K562 (cell line): ENCODE results near the gene DNAJB12. TPM values are rescaled to one million over a fixed set of nuclear protein-coding genes. Genes with fewer than 3 reads are reported as not detected.

ENCODE experiments used
- DACH1 ChIP-seq: fragments of 450-650 bp; IDR thresholded peaks from 2 replicates; pipeline ENCODE4 v1.6.1; 2018; ENCODE audit not compliant: partially characterized antibody
- EP400 ChIP-seq: fragments of 450-650 bp; IDR thresholded peaks from 2 replicates; pipeline ENCODE4 v1.6.1; 2017; ENCODE audit warnings: antibody characterized with exemption, mild to moderate bottlenecking, moderate library complexity
- GATAD2A ChIP-seq: fragments of 450-650 bp; IDR thresholded peaks from 2 replicates; pipeline ENCODE4 v1.6.1; 2017
- NCOA4 ChIP-seq: fragments of 450-650 bp; IDR thresholded peaks from 2 replicates; pipeline ENCODE4 v1.6.1; 2018; ENCODE audit warnings: mild to moderate bottlenecking; ENCODE audit not compliant: partially characterized antibody
- NR2C1 ChIP-seq, 2 experiments: fragments of 450-650 bp; IDR thresholded peaks; 2 replicates each; pipeline ENCODE4 v1.6.1; 2017; ENCODE audit warnings: mild to moderate bottlenecking in 2 of 2, antibody characterized with exemption in 1 of 2, inconsistent platforms in 1 of 2, missing compliant biosample characterization in 1 of 2, missing genetic modification characterization in 1 of 2
- POLR2B ChIP-seq: fragments of 450-650 bp; IDR thresholded peaks from 2 replicates; pipeline ENCODE4 v1.6.1; 2018; ENCODE audit warnings: low read depth; ENCODE audit not compliant: partially characterized antibody
- RAD51 ChIP-seq: fragments of 450-650 bp; IDR thresholded peaks from 2 replicates; pipeline ENCODE4 v1.7.1; 2016; ENCODE audit warnings: low read depth, mild to moderate bottlenecking, borderline replicate concordance
- SMAD2 ChIP-seq: fragments of 150-350 bp; IDR thresholded peaks from 2 replicates; pipeline ENCODE4 v1.6.1; 2014; ENCODE audit warnings: low read depth, mild to moderate bottlenecking, low read length
- STAG1 ChIP-seq: sonication (generic); formaldehyde crosslinking; IDR thresholded peaks from 2 replicates; pipeline ENCODE4 v1.5.0; 2020; ENCODE audit warnings: missing genetic modification reagents, borderline replicate concordance
- TFAM ChIP-seq: fragments of 250-450 bp; sonication (Bioruptor Pico); conservative IDR thresholded peaks from 2 replicates; pipeline ENCODE4 v1.5.0; 2021; ENCODE audit warnings: mild to moderate bottlenecking, moderate library complexity
- U2AF2 ChIP-seq: fragments of 200-400 bp; formaldehyde crosslinking; optimal IDR thresholded peaks from 2 replicates; pipeline ENCODE3; 2017; ENCODE audit warnings: low read depth, mild to moderate bottlenecking, low read length
- ZFX ChIP-seq: sonication (generic); formaldehyde crosslinking; IDR thresholded peaks from 2 replicates; pipeline ENCODE4 v1.8.0; 2022; ENCODE audit warnings: mild to moderate bottlenecking, missing genetic modification reagents, moderate library complexity
- ZNF232 ChIP-seq: sonication (generic); formaldehyde crosslinking; IDR thresholded peaks from 2 replicates; pipeline ENCODE4 v1.8.0; 2022; ENCODE audit warnings: mild to moderate bottlenecking, missing genetic modification reagents
- ZNF668 ChIP-seq: fragments of 250-450 bp; sonication (Bioruptor Pico); IDR thresholded peaks from 2 replicates; pipeline ENCODE4 v1.8.0; 2022; ENCODE audit warnings: mild to moderate bottlenecking, inconsistent platforms
- ZNF696 ChIP-seq: fragments of 250-450 bp; sonication (Bioruptor Pico); conservative IDR thresholded peaks from 2 replicates; pipeline ENCODE4 v1.4.0; 2020; ENCODE audit warnings: mild to moderate bottlenecking, moderate library complexity
- polyA plus RNA-seq, 8 experiments: library from polyadenylated mRNA; depleted of rRNA in 4 of 8; stranded (reverse) in 5 of 8; unstranded in 3 of 8; fragments of >200 nt; fragmentation: Nextera tagmentation in 2 of 8; fragmentation: Illumina TruSeq in 1 of 8; extraction: Ambion mirVana in 2 of 8; extraction: Trizol in 1 of 8; gene quantifications; 2 replicates each; pipeline versions ENCODE4 v1.2.1 to v1.2.3, GENCODE V29; 2011 to 2014; ENCODE audit warnings: inconsistent platforms in 1 of 8, missing spikeins in 1 of 8
- total RNA-seq, 7 experiments: library from RNA; depleted of rRNA in 6 of 7; stranded (reverse); fragments of >200 nt in 6 of 7; fragmentation: Illumina TruSeq in 2 of 7; extraction: Trizol in 2 of 7; gene quantifications; 2 replicates each; pipeline versions ENCODE4 v1.2.1 to v1.2.3, GENCODE V29; 2011 to 2021; ENCODE audit warnings: low replicate concordance in 1 of 7
- TF ChIP-seq, protein P1 (sequence below): fragments of 250-450 bp; sonication (Bioruptor Pico); IDR thresholded peaks from 2 replicates; pipeline ENCODE4 v1.6.1; 2021; ENCODE audit warnings: mild to moderate bottlenecking
- TF ChIP-seq, protein P2 (sequence below): fragments of 250-450 bp; sonication (Bioruptor Pico); IDR thresholded peaks from 2 replicates; pipeline ENCODE4 v1.4.0; 2020; ENCODE audit warnings: mild to moderate bottlenecking
- TF ChIP-seq, protein P3 (sequence below): fragments of 450-650 bp; IDR thresholded peaks from 2 replicates; pipeline ENCODE4 v1.6.1; 2017; ENCODE audit warnings: antibody characterized with exemption, mild to moderate bottlenecking
- TF ChIP-seq, protein P4 (sequence below): fragments of 450-650 bp; formaldehyde crosslinking; IDR thresholded peaks from 2 replicates; pipeline ENCODE4 v1.4.0; 2022; ENCODE audit warnings: missing genetic modification characterization
- TF ChIP-seq, protein P5 (sequence below): fragments of 250-450 bp; sonication (Bioruptor Pico); IDR thresholded peaks from 2 replicates; pipeline ENCODE4 v1.8.0; 2022; ENCODE audit warnings: moderate library complexity, mild to moderate bottlenecking, inconsistent platforms

Gene DNAJB12
- total and polyA plus RNA-seq, 9 of the 15 experiments (the other 6 are each of a cell fraction or from before 2014, with no cell fraction given) = 3.5 to 31.5 (median 20.3) TPM

DNA sequence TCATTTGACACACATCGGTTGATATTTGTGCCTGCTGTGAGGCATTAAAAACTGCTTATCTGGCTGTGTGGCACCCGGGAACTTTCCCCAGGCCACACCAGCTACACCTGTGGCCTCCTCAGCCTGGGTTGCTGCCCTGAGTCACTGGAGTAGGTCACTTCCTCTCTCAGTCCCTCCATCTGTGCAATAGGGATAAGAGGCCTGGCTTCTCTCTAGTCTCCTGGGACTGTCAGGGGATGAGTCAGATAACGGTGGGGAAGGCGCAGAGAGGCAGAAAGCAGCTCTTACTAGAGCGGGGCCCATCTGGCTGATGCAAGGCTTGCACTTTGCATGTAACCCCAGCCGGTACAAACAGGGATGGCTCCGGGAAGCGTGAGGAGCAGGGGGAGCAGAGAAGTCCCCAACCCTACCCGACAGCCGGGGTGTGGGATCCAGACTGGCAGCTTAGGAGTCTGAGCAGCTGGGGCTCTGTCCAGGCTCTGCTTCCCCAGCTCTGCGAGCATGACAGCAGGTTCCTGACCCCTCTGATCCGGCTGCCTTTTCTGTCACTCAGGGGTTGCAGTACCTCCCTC, 34.0 kb downstream of the DNAJB12 start (continued):
- peak; percentile 64; the same call in 1 of the 2 replicates for TF ChIP-seq NR2C1 (IDR thresholded peaks at IDR 0.05)
- peak; percentile 88 for TF ChIP-seq NR2C1 (tag; IDR thresholded peaks at IDR 0.05)
- TF ChIP-seq, protein P1, sequence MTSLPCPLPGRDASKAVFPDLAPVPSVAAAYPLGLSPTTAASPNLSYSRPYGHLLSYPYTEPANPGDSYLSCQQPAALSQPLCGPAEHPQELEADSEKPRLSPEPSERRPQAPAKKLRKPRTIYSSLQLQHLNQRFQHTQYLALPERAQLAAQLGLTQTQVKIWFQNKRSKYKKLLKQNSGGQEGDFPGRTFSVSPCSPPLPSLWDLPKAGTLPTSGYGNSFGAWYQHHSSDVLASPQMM (CRISPR knock-in tag) = no peak
- TF ChIP-seq, protein P2, sequence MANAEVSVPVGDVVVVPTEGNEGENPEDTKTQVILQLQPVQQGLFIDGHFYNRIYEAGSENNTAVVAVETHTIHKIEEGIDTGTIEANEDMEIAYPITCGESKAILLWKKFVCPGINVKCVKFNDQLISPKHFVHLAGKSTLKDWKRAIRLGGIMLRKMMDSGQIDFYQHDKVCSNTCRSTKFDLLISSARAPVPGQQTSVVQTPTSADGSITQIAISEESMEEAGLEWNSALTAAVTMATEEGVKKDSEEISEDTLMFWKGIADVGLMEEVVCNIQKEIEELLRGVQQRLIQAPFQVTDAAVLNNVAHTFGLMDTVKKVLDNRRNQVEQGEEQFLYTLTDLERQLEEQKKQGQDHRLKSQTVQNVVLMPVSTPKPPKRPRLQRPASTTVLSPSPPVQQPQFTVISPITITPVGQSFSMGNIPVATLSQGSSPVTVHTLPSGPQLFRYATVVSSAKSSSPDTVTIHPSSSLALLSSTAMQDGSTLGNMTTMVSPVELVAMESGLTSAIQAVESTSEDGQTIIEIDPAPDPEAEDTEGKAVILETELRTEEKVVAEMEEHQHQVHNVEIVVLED (CRISPR knock-in tag) = no peak; the same call in 1 of the 2 replicates
- TF ChIP-seq ZFX (CRISPR knock-in tag) = peak; percentile 93
- no peak for TF ChIP-seq ZNF232 (CRISPR knock-in tag)
- TF ChIP-seq, protein P3, sequence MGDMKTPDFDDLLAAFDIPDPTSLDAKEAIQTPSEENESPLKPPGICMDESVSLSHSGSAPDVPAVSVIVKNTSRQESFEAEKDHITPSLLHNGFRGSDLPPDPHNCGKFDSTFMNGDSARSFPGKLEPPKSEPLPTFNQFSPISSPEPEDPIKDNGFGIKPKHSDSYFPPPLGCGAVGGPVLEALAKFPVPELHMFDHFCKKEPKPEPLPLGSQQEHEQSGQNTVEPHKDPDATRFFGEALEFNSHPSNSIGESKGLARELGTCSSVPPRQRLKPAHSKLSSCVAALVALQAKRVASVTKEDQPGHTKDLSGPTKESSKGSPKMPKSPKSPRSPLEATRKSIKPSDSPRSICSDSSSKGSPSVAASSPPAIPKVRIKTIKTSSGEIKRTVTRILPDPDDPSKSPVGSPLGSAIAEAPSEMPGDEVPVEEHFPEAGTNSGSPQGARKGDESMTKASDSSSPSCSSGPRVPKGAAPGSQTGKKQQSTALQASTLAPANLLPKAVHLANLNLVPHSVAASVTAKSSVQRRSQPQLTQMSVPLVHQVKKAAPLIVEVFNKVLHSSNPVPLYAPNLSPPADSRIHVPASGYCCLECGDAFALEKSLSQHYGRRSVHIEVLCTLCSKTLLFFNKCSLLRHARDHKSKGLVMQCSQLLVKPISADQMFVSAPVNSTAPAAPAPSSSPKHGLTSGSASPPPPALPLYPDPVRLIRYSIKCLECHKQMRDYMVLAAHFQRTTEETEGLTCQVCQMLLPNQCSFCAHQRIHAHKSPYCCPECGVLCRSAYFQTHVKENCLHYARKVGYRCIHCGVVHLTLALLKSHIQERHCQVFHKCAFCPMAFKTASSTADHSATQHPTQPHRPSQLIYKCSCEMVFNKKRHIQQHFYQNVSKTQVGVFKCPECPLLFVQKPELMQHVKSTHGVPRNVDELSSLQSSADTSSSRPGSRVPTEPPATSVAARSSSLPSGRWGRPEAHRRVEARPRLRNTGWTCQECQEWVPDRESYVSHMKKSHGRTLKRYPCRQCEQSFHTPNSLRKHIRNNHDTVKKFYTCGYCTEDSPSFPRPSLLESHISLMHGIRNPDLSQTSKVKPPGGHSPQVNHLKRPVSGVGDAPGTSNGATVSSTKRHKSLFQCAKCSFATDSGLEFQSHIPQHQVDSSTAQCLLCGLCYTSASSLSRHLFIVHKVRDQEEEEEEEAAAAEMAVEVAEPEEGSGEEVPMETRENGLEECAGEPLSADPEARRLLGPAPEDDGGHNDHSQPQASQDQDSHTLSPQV = peak; percentile 96
- TF ChIP-seq RAD51 = peak; percentile 72; the same call in 1 of the 2 replicates
- TF ChIP-seq POLR2B = peak; percentile 76
- TF ChIP-seq ZNF668 (CRISPR knock-in tag) = no peak
- TF ChIP-seq, protein P4, sequence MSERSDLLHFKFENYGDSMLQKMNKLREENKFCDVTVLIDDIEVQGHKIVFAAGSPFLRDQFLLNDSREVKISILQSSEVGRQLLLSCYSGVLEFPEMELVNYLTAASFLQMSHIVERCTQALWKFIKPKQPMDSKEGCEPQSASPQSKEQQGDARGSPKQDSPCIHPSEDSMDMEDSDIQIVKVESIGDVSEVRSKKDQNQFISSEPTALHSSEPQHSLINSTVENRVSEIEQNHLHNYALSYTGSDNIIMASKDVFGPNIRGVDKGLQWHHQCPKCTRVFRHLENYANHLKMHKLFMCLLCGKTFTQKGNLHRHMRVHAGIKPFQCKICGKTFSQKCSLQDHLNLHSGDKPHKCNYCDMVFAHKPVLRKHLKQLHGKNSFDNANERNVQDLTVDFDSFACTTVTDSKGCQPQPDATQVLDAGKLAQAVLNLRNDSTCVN (CRISPR knock-in tag) = no peak; the same call in 1 of the 2 replicates
- TF ChIP-seq SMAD2 = no peak
- peak; percentile 97 for TF ChIP-seq GATAD2A
- no peak for TF ChIP-seq NCOA4
- TF ChIP-seq ZNF696 (CRISPR knock-in tag) = no peak
- peak; percentile 98 for TF ChIP-seq EP400
- TF ChIP-seq TFAM = no peak
- peak; percentile 85 for TF ChIP-seq DACH1
- TF ChIP-seq, protein P5, sequence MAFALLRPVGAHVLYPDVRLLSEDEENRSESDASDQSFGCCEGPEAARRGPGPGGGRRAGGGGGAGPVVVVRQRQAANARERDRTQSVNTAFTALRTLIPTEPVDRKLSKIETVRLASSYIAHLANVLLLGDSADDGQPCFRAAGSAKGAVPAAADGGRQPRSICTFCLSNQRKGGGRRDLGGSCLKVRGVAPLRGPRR (CRISPR knock-in tag) = no peak; the same call in 1 of the 2 replicates
- no peak for TF ChIP-seq STAG1 (CRISPR knock-in tag)
- TF ChIP-seq U2AF2 = no peak
